ENCODE measurements around the gene EEFSEC.

DNA sequence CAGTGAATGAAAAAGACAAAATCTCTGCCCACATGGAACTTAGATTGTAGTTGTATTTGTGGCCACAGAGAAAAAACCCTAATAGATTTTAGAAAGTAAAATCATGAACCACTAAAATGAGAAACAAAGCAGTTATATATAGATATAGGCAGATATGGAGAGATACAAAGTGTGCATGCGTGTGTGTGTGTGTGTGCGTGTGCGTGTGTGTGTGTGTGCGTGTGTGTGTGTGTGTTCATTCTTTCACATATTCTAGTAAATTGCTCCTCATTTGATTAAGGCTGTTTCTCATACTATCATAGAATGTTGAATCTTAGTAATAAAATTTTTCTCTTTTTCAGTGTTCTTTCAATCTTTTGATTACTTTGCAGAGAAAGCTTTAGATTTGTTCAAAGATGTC, 194.8 kb downstream of the EEFSEC start:
- TF ChIP-seq, protein P1, sequence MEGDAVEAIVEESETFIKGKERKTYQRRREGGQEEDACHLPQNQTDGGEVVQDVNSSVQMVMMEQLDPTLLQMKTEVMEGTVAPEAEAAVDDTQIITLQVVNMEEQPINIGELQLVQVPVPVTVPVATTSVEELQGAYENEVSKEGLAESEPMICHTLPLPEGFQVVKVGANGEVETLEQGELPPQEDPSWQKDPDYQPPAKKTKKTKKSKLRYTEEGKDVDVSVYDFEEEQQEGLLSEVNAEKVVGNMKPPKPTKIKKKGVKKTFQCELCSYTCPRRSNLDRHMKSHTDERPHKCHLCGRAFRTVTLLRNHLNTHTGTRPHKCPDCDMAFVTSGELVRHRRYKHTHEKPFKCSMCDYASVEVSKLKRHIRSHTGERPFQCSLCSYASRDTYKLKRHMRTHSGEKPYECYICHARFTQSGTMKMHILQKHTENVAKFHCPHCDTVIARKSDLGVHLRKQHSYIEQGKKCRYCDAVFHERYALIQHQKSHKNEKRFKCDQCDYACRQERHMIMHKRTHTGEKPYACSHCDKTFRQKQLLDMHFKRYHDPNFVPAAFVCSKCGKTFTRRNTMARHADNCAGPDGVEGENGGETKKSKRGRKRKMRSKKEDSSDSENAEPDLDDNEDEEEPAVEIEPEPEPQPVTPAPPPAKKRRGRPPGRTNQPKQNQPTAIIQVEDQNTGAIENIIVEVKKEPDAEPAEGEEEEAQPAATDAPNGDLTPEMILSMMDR (IDR thresholded peaks at IDR 0.05; ENCODE audit: insufficient read depth, low read depth, low read length): no peak
- no peak for TF ChIP-seq EZH2 (IDR thresholded peaks at IDR 0.05; ENCODE audit: insufficient read depth, low read length)
